Adrenal gland (tissue), 5 donors: ENCODE measurements around the gene HOXA3.

Experiments used
- CTCF ChIP-seq, 6 experiments: fragments of 450-650 bp in 4 of 6; fragments of 200-600 bp in 2 of 6; sonication (generic) in 1 of 6; IDR thresholded peaks; 1 replicate in 5 of 6; 2 replicates in 1 of 6; pipeline versions ENCODE4 v1.5.1 to v1.8.0; 2016 to 2021; ENCODE audit warnings: antibody characterized with exemption in 6 of 6, mild to moderate bottlenecking in 2 of 6, moderate library complexity in 1 of 6
- POLR2A ChIP-seq, 2 donors: fragments of 450-650 bp; IDR thresholded peaks; one replicate each; pipeline ENCODE4 v1.6.1; 2017; ENCODE audit warnings: antibody characterized with exemption in 2 of 2, mild to moderate bottlenecking in 2 of 2, moderate library complexity in 1 of 2
- donor health status: DM: no; HTN: no; CAD: no.

GRCh38 chr7:27118580-27118979 lies 33.8 kb downstream of the HOXA3 start:
- no peak for TF ChIP-seq CTCF (IDR thresholded peaks at IDR 0.05)
- TF ChIP-seq POLR2A (IDR thresholded peaks at IDR 0.05) = no peak
